Stimulated activated naive CD8-positive, alpha-beta T cell treated with anti-CD3 and anti-CD28 coated beads, Interleukin-15, Interleukin-2, amounts not matched to agents 100 ng/mL and 50 ng/mL, for 24 hours (primary cell): ENCODE measurements around the gene IQGAP2.

ENCODE experiments used
- H3K27ac Mint-ChIP-seq: one replicate; pipeline ENCODE4 v1.8.0; 2021; ENCODE audit warnings: mild to moderate bottlenecking, mixed read lengths
- H3K27me3 Mint-ChIP-seq: one replicate; pipeline ENCODE4 v1.8.0; 2021; ENCODE audit warnings: mixed read lengths
- H3K36me3 Mint-ChIP-seq: one replicate; pipeline ENCODE4 v1.8.0; 2021; ENCODE audit warnings: low read depth, mixed read lengths
- H3K4me1 Mint-ChIP-seq: one replicate; pipeline ENCODE4 v1.8.0; 2021; ENCODE audit warnings: low read depth, mixed read lengths
- H3K4me3 Mint-ChIP-seq: one replicate; pipeline ENCODE4 v1.8.0; 2021; ENCODE audit warnings: mild to moderate bottlenecking, mixed read lengths
- H3K9me3 Mint-ChIP-seq: one replicate; pipeline ENCODE4 v1.8.0; 2021; ENCODE audit warnings: mixed read lengths

Gene IQGAP2

DNA sequence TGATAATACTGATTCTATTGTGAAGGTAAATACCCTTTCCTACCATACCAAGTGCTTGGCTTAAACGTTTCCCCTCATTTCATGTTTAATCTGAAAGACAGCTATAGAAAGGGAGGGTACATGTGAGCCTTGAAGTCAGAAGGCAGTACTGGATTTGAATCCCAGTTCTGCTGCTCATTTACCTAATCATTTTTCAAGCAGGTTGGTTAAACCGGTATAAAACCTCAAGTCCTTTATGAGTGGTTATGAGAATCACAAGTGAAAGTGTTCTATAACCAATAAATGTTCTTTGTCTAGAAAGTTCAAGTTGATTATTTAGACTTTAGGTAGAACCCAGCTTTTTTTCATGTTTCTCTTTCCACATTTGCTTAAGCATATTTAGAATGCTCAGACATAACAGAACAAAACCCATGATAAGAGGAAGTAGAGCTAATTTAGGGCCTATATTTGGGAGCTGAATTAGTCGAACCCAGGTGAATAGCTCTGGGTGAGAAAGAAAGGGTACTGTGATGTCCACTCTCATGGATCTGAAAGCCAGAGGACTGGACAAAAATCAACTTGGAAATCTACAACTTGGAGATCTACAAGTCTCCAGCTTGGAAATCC is 249.8 kb downstream of the IQGAP2 start:
- Mint-ChIP-seq H3K4me1 (no peaks in the 10 kb centered on the region), H3K36me3 (peaks cover 58% of the 10 kb centered on the region), H3K4me3 (no peak overlapping the region), H3K27ac (no peak overlapping the region), H3K9me3 (peaks cover 18% of the 10 kb centered on the region), H3K27me3 (no peaks in the 10 kb centered on the region)

DNA sequence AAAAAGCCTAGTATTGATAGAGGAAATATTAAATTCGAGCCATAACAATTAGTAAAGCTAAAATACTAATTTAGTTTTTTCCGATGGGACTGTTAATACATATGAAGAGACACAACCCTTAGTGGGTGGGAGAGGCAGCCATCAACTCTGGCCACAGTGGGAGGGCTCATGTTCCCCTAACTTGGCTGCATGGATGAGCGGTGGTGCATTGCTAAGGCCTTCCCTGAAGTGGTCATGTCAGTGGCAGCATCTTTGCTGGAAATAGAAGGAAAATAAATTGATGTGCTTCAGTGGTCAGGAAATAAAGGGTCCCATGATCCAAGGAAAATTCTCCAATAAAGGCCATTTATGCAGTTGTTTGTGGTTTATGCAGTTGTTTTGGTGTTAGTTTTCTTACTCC is 254.0 kb downstream of the IQGAP2 start:
- H3K9me3 Mint-ChIP-seq: no peaks in the 10 kb centered on the region
- H3K4me3 Mint-ChIP-seq: no peak overlapping the region
- no peaks in the 10 kb centered on the region for H3K27me3 Mint-ChIP-seq
- peaks cover 45% of the 10 kb centered on the region for H3K36me3 Mint-ChIP-seq
- H3K27ac Mint-ChIP-seq: no peak overlapping the region
- no peaks in the 10 kb centered on the region for H3K4me1 Mint-ChIP-seq

DNA sequence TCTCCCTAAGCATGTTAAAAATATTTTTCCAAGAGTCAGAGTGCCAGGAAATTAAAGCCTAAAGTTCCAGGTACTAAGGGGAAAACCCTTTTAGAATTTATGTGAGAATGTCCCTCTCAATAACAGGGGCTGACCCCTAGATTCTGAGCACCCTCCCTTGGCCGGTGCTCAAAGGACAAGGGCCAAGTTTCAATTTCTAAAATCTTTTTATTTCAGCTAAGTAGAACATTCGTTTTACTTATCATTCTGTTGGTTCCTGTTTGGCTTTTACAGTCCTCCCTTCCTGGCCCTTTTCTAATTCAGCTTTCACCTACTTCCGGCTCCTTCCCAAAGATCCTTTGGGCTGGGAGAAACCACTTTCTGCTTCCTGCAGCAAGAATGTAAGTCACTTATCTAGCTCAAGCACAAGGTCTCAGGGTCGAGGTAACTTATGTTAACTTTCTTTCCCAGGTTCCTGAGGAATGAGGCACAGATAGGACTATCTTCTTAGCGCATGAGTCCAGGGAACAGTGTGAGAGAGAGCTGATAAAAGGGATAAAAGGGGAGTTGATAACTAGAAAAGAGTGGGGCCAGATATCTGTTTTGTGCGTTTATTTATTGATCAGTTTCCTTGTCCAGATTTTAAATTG is 254.7 kb downstream of the IQGAP2 start:
- no peaks in the 10 kb centered on the region for H3K27me3 Mint-ChIP-seq
- no peaks in the 10 kb centered on the region for H3K4me1 Mint-ChIP-seq
- peaks cover 45% of the 10 kb centered on the region for H3K36me3 Mint-ChIP-seq
- H3K4me3 Mint-ChIP-seq: no peak overlapping the region
- H3K9me3 Mint-ChIP-seq: no peaks in the 10 kb centered on the region
- no peak overlapping the region for H3K27ac Mint-ChIP-seq

DNA sequence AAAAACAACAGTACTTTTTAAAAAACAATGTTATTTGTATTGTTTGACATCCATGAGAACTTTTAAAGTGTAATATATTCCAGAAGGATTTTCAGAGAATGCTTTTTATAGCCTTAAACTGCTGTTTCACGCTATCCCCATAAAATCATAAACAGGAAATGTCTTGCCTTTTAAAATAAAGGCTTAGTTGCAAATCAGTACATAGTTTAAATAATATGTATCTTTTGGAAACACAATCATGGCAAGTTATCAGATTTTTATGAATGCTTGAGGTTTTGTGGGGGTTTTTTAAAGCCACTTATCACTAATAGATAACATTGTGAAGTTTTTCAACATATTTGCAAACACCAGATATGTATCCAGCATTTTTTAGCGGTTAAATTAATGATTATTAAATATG is 257.3 kb downstream of the IQGAP2 start:
- Mint-ChIP-seq H3K9me3 (no peaks in the 10 kb centered on the region), H3K4me1 (no peaks in the 10 kb centered on the region), H3K27me3 (no peaks in the 10 kb centered on the region), H3K4me3 (no peak overlapping the region), H3K36me3 (peaks cover 46% of the 10 kb centered on the region), H3K27ac (no peak overlapping the region)

DNA sequence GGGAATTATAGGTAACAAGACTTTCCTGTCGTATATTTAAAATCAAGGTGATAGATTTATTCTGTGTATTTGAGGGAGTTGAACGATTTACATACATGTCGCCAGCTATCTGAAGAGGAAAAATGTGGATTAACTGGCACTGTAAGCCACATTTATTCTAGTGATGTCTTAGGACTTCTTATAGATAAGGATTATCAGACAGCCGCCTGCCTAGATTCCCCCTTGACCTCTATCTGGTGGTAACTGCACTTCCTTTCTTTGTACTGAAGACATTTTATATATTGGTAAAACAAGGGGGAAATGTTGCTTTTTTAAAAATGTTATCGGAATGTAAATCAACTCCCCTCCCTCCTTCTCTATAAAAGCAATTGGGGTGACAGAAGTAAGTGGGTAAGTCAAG is 259.4 kb downstream of the IQGAP2 start:
- Mint-ChIP-seq H3K27me3 (no peaks in the 10 kb centered on the region), H3K4me3 (no peak overlapping the region), H3K9me3 (no peaks in the 10 kb centered on the region), H3K36me3 (peaks cover 46% of the 10 kb centered on the region), H3K4me1 (no peaks in the 10 kb centered on the region), H3K27ac (no peak overlapping the region)

DNA sequence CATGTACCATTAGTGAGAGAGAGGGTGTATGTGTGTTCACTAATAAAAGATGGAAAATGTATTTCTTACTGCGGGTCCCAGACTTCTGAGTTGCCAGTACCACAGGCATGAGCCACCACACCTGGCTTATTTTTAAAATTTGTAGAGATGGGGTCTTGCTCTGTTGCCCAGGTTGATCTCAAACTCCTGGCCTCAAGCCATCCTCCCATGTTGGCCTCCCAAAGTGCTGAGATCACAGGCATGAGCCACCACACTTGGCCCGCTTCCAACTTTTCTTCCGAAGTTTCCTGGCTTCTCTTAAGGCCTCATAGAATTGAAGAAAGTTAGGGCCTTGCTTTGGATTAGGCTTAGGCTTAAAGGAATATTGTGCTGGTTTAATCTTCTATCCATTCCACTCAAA is 260.5 kb downstream of the IQGAP2 start:
- H3K36me3 Mint-ChIP-seq: peaks cover 40% of the 10 kb centered on the region
- H3K4me1 Mint-ChIP-seq: no peaks in the 10 kb centered on the region
- H3K27ac Mint-ChIP-seq: no peak overlapping the region
- no peaks in the 10 kb centered on the region for H3K27me3 Mint-ChIP-seq
- H3K9me3 Mint-ChIP-seq: no peaks in the 10 kb centered on the region
- no peak overlapping the region for H3K4me3 Mint-ChIP-seq

DNA sequence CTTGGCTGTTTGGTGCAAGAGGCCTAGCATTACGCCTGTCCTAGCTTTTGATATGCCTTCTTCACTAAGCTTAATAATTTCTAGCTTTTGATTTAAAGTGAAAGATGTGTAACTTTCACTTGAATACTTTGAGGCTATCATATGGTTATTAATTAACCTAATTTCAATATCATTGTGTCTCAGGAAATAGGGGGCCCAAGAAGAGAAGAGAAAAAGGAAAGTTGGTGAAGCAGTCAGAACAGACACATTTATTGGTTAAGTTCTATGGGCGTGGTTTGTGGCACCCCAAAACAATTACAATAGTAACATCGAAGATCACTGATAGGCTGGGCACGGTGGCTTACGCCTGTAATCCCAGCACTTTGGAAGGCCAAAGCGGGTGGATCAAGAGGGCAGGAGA is 261.0 kb downstream of the IQGAP2 start:
- Mint-ChIP-seq H3K4me1 (no peaks in the 10 kb centered on the region), H3K9me3 (no peaks in the 10 kb centered on the region), H3K27me3 (no peaks in the 10 kb centered on the region), H3K4me3 (no peak overlapping the region), H3K36me3 (peaks cover 40% of the 10 kb centered on the region), H3K27ac (no peak overlapping the region)

DNA sequence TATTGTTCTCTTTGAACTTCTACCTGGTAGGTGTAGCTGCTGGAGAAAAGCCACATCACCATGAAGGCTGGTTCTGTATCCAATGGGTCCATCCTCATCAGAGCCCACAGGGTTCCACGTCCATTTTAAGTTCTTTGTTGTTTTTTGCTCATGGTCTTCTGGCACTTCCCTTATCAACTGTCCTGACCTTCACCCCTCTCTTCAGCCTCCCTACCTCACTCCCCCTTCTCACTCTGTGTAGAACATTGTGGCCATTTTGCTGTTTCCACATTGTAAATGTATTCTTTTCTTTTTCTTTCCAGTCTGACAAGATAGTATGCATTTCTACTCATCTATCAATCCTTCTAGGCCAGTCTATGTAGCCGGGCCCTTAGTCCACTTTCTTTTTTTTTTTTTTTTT is 264.4 kb downstream of the IQGAP2 start:
- no peaks in the 10 kb centered on the region for H3K27me3 Mint-ChIP-seq
- H3K36me3 Mint-ChIP-seq: peaks cover 44% of the 10 kb centered on the region
- no peaks in the 10 kb centered on the region for H3K4me1 Mint-ChIP-seq
- no peaks in the 10 kb centered on the region for H3K9me3 Mint-ChIP-seq
- H3K4me3 Mint-ChIP-seq: no peak overlapping the region
- H3K27ac Mint-ChIP-seq: peak overlapping the region; percentile 62

DNA sequence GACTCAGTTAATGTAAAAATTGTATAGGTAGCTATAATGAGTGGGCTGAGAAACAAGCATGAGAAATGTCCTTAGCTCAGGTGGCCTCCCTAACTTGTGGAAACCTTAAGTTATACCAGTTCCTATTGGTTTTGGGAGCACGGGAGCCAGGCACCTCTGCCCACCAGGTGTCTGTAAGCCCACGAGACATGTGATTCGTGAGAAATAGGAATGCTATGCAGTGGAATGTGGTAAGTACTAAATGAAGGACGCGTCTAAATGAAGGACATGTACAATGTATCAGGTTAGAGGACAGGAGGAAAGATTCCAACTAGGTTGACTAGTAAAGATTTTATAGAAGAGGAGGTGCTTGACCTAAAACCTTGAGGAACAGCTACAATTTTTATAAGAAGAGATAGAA is 266.2 kb downstream of the IQGAP2 start:
- no peaks in the 10 kb centered on the region for H3K27me3 Mint-ChIP-seq

DNA sequence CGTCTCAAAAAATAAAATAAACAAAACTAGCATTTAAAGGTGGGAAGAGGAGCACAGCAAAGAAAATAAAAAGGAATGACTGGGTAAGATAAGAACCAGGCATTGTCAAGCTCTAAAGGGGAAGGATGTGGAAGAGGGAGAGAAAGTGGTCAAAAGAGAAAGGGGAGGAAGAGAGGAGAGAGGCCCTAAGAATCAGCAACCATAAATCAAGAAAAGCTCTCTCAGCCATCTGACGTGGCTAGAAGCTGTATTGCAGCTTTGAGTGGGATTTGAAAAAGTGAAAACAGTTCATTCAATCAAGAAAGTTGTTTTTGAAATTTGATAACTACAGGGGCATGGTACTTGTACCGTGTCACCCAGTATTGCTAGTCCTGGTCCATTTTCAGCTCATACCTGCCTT is 267.4 kb downstream of the IQGAP2 start:
- no peaks in the 10 kb centered on the region for H3K4me1 Mint-ChIP-seq
- H3K9me3 Mint-ChIP-seq: no peaks in the 10 kb centered on the region
- peaks cover 39% of the 10 kb centered on the region for H3K36me3 Mint-ChIP-seq
- H3K4me3 Mint-ChIP-seq: no peak overlapping the region
- H3K27ac Mint-ChIP-seq: no peak overlapping the region
- H3K27me3 Mint-ChIP-seq: no peaks in the 10 kb centered on the region

More for the DNA sequence above, 266.2 kb downstream of the IQGAP2 start:
- Mint-ChIP-seq H3K27ac (no peak overlapping the region), H3K4me1 (no peaks in the 10 kb centered on the region), H3K9me3 (no peaks in the 10 kb centered on the region), H3K4me3 (no peak overlapping the region), H3K36me3 (peaks cover 43% of the 10 kb centered on the region)

DNA sequence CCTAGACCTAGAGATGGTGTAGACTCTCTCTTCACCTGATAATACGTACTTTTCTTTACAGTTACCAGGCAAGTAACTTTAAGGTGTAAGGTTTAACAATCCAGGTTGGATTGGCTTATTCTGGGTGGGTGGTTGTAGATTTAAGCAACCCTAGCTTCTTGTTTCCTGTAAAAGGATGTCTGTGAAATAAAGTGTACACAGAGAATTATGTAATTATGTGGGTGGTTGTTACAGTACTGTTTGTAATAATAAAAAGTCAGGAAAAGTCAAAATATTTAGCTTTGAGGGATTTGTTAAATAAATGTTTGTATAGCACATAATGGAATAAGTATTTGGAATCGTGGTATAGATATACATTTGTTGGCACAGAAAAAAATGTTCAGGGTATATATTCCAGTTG is 269.2 kb downstream of the IQGAP2 start:
- Mint-ChIP-seq H3K36me3 (peaks cover 35% of the 10 kb centered on the region), H3K4me3 (no peak overlapping the region), H3K9me3 (no peaks in the 10 kb centered on the region), H3K27me3 (no peaks in the 10 kb centered on the region), H3K4me1 (no peaks in the 10 kb centered on the region), H3K27ac (no peak overlapping the region)

DNA sequence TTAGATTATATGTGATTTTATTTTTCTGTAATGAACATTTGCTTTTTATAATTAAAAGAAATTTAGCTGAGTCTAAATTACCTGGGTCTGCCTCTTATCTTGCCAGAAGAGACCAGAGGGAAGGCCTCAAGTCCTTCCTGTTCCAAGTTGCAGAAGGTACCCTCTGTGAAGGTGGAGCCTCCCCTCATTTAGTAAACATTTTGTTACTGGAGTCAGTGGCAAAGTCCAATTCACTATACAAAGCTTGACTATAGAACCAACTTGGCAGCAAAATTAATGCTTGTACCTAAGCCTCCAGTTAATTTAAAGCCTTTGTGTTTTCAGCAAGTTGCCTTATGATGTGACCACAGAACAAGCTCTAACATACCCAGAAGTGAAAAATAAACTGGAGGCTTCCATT is 270.0 kb downstream of the IQGAP2 start:
- Mint-ChIP-seq H3K27ac (no peak overlapping the region), H3K4me1 (no peaks in the 10 kb centered on the region), H3K9me3 (no peaks in the 10 kb centered on the region), H3K4me3 (no peak overlapping the region), H3K36me3 (peaks cover 36% of the 10 kb centered on the region), H3K27me3 (no peaks in the 10 kb centered on the region)

DNA sequence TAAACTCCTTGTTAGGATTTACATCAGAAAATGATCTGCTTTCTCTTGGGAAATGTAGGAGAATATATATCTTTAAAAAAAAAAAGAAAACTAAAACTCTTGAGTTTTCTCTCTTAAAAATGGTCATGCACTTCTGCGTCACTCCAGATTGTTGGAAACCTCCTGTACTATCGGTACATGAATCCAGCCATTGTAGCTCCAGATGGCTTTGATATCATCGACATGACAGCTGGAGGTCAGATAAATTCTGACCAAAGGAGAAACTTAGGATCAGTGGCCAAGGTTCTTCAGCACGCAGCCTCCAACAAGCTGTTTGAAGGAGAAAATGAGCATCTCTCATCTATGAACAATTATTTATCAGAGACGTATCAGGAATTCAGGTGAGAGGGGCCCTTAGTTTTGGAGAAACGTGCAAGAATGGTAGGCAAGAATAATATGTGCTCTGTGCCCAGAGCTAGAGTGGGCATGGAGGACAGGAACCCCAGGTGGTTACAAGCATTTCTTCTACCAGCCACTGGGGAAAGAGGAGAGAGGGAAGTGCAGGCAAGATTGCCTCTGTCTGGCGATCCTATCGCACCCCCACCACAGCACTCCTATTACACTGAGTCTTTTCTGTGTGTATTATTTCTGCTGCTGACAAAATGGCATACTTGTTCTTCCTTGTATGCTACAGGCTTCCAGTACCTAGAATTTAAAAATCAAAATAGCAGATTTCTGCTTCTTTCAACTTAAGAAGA is 271.4 kb downstream of the IQGAP2 start:
- H3K36me3 Mint-ChIP-seq: peaks cover 38% of the 10 kb centered on the region
- no peaks in the 10 kb centered on the region for H3K9me3 Mint-ChIP-seq
- H3K4me3 Mint-ChIP-seq: no peak overlapping the region
- no peaks in the 10 kb centered on the region for H3K4me1 Mint-ChIP-seq
- H3K27me3 Mint-ChIP-seq: no peaks in the 10 kb centered on the region
- H3K27ac Mint-ChIP-seq: no peak overlapping the region

DNA sequence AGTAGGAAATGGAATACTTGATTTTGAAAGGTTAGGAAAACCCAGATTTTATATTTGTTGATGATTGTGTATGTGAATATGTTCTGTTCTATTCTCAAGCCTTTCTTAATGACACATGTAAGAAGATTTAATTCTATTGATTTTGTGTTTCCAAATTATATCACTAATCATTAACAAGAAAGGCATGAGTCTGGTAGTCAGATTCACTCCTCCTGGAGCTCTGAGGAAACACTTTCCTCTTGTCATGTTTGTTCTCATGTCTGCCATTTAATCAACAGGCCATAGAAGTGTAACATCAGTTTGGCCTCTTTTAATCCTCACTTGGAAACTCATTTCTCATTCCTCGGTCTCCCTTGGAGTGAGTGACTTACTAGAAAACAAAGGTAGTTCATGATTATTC is 272.3 kb downstream of the IQGAP2 start:
- no peak overlapping the region for H3K27ac Mint-ChIP-seq
- H3K36me3 Mint-ChIP-seq: peaks cover 44% of the 10 kb centered on the region
- no peak overlapping the region for H3K4me3 Mint-ChIP-seq
- H3K4me1 Mint-ChIP-seq: peaks cover 6% of the 10 kb centered on the region
- no peaks in the 10 kb centered on the region for H3K9me3 Mint-ChIP-seq
- no peaks in the 10 kb centered on the region for H3K27me3 Mint-ChIP-seq

DNA sequence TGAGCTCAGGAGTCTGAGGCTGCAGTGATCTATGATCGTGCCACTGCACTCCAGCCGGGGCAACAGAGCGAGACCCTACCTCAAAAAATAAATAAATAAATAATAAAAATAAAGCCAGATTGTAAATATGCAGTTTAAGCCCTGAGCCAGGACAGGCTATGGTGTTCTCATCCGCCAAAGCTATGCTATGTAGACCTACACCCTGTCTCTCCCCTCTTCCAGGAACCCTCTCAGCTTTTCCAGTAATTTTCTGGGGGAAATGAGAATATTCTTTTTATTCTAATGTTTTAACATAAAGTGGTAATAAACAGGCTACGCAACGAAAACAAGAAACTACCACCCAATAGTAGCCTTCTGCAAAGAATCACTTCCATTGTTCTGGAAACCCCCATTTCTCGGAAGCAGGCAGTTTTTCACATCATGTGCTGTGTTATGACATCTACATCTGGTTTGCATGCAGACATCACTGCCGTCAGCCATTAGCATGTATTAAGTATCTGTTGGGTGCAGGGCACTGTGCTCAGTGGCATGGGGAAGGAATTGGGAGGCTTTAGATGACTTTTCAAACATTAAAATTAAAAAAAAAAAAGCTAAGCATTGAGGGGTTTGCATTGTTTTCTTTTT is 274.9 kb downstream of the IQGAP2 start:
- Mint-ChIP-seq H3K27ac (no peak overlapping the region), H3K4me3 (no peak overlapping the region), H3K4me1 (peaks cover 12% of the 10 kb centered on the region), H3K36me3 (peaks cover 46% of the 10 kb centered on the region), H3K27me3 (no peaks in the 10 kb centered on the region), H3K9me3 (no peaks in the 10 kb centered on the region)
